Retinal pigment epithelial cell (primary cell): ENCODE measurements around the gene CENPX.
A peak's percentile ranks its signal among the peaks of the same experiment; 100 is the strongest.

Experiments used
- DNase-seq: peaks from one replicate; pipeline ENCODE4 v3.0.0-alpha.2; 2010; ENCODE audit warnings: low read depth
- H3K4me3 ChIP-seq: 2 replicates; pipeline ENCODE4 v1.5.1; 2011; ENCODE audit warnings: mild to moderate bottlenecking, low read length, control low read depth, moderate library complexity
- CTCF ChIP-seq: conservative IDR thresholded peaks from 2 replicates; pipeline ENCODE4 v1.5.1; 2011; ENCODE audit warnings: low read depth, low read length, control low read depth, inconsistent platforms

Gene CENPX

GRCh38 chr17:81976332-81977210 is 46.1 kb downstream of the CENPX start:
- H3K4me3 ChIP-seq = peak overlapping the region; percentile 56
- no peak for TF ChIP-seq CTCF
- no peak for DNase-seq

- H3K4me3 ChIP-seq = no peak overlapping the region
- no peak for DNase-seq
- no peak for TF ChIP-seq CTCF
Observed at GRCh38 chr17:81973432-81973831, 49.2 kb downstream of the CENPX start.

GRCh38 chr17:81968850-81969812 is 53.5 kb downstream of the CENPX start:
- TF ChIP-seq CTCF = no peak
- H3K4me3 ChIP-seq = no peak overlapping the region
- no peak for DNase-seq
